HG02798 (cell line): ENCODE data around the gene DENND1A.

Experiments
- ATAC-seq: cut with Tn5 transposase; IDR thresholded peaks from one replicate; pipeline ENCODE4 v1.9.1; 2021; ENCODE audit warnings: mild to moderate bottlenecking; ENCODE audit not compliant: unreplicated experiment, poor library complexity

The DENND1A gene

GRCh38 chr9:123660691-123661466 lies 269.0 kb downstream of the DENND1A start:
- ATAC-seq: no peak

- no peak for ATAC-seq
Observed at GRCh38 chr9:123659358-123659757, 270.6 kb downstream of the DENND1A start.

- no peak for ATAC-seq
Observed at GRCh38 chr9:123658792-123659191, 271.1 kb downstream of the DENND1A start.

GRCh38 chr9:123657941-123658340 lies 272.0 kb downstream of the DENND1A start:
- ATAC-seq: no peak

- no peak for ATAC-seq
Observed at GRCh38 chr9:123657099-123657498, 272.8 kb downstream of the DENND1A start.

GRCh38 chr9:123656565-123656964 lies 273.4 kb downstream of the DENND1A start:
- no peak for ATAC-seq

GRCh38 chr9:123655681-123656423 lies 274.1 kb downstream of the DENND1A start:
- ATAC-seq: no peak

- no peak for ATAC-seq
Observed at GRCh38 chr9:123654994-123655637, 274.8 kb downstream of the DENND1A start.

- no peak for ATAC-seq
Observed at GRCh38 chr9:123654218-123654993, 275.5 kb downstream of the DENND1A start.

GRCh38 chr9:123652416-123652815 lies 277.5 kb downstream of the DENND1A start:
- ATAC-seq: no peak

- no peak for ATAC-seq
Observed at GRCh38 chr9:123651871-123652270, 278.1 kb downstream of the DENND1A start.

- no peak for ATAC-seq
Observed at GRCh38 chr9:123651273-123651672, 278.7 kb downstream of the DENND1A start.

- ATAC-seq: no peak
Observed at GRCh38 chr9:123649909-123650308, 280.0 kb downstream of the DENND1A start.

GRCh38 chr9:123647145-123647544 lies 282.8 kb downstream of the DENND1A start:
- no peak for ATAC-seq

- ATAC-seq: no peak
Observed at GRCh38 chr9:123645762-123646161, 284.2 kb downstream of the DENND1A start.

GRCh38 chr9:123645126-123645525 lies 284.8 kb downstream of the DENND1A start:
- ATAC-seq: no peak

GRCh38 chr9:123643518-123643917 lies 286.4 kb downstream of the DENND1A start:
- ATAC-seq: no peak

- no peak for ATAC-seq
Observed at GRCh38 chr9:123642291-123643278, 287.3 kb downstream of the DENND1A start.

GRCh38 chr9:123640792-123641222 lies 289.1 kb downstream of the DENND1A start:
- no peak for ATAC-seq
